Measurements from ENCODE around the gene POLR3F.
"Not testable (repeated sequence)": the region's sequence is repeated elsewhere in the genome, so short reads cannot be mapped to it uniquely, and the experiment has no call there.

Gene POLR3F

DNA sequence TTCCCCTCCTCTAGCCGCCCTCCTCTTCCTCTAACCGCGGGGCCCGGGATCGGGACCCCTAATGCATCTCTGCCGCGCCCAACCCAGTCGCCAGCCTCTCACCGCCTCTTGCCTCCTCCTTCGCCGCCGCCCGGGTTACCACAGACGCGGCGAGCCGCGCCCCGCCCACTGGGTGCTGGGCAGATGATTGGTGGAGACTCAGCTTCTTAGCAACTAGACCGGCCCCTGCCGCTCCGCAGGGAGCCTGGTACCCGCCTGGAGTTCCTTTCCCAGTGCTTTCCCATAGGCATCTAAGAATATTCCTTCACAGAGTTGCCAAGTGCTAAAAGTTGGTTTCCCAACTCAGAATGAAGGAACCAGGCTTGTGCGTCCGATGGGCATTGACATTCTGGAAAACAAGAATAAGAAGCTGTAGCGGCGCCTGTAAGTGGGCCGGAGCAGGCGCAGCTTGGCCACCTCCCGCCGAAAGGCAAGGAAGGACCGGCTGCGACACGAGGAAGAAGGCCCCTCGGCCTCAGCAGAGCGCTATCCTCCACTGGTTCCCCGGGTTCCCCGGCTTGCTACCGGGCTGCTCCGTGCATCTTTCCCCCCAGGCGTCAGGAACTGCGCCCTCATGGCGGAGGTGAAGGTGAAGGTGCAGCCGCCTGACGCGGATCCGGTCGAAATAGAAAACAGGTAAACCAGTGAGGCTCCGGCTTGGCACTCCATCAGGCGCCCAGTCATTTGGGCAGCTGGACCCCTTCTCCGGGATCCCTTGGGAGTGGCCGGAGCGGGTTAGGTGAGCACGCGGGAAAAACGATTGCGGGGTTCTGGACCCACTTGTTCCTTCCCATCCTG is at the start of gene POLR3F, which contains the start of gene DZANK1:
TSS of gene POLR3F (plus strand) at position 497 of the 837 bp plus-strand sequence. CDS start at position 614, 117 bp downstream.
TSS of gene DZANK1 (minus strand) at position 137 of the 837 bp plus-strand sequence. CDS start 1,672 bp downstream, outside the sequence.
- peak; percentile 98 for DNase-seq (ENCODE audit: low spot score)

GRCh38 chr20:18421608-18422007 is 45.6 kb upstream of the POLR3F start:
- DNase-seq (ENCODE audit: low spot score), result no peak

- DNase-seq (ENCODE audit: low spot score), result no peak
Observed at GRCh38 chr20:18427214-18427613, 40.0 kb upstream of the POLR3F start.

- DNase-seq (ENCODE audit: low spot score), result peak; percentile 23
Observed at GRCh38 chr20:18428490-18429173, 38.6 kb upstream of the POLR3F start.

- no peak for DNase-seq (ENCODE audit: low spot score)
Observed at GRCh38 chr20:18430172-18430826, 36.9 kb upstream of the POLR3F start.

DNA sequence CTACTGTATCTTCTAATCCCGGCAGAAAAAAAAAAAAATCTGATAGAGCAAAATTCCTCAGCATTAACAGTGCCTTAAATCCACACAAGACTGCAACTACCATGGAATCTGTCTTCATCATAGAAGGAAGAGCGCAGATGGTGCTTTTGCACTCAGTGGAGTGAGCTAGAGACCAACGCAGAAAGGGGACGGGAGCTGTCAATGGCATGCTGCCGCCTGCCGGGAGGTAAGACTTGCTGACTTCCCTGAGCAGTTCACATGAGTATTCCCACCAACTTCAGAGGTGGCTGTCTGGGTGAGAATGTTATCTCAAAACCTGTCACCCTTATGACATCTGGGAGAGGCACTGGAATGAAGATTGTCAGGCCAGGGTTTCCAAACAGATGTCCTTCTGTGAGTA is 36.0 kb upstream of the POLR3F start:
- no peak for DNase-seq (ENCODE audit: low spot score)

- no peak for DNase-seq (ENCODE audit: low spot score)
Observed at GRCh38 chr20:18436847-18437246, 30.3 kb upstream of the POLR3F start.

- DNase-seq (ENCODE audit: low spot score), result no peak
Observed at GRCh38 chr20:18440403-18440802, 26.8 kb upstream of the POLR3F start.

DNA sequence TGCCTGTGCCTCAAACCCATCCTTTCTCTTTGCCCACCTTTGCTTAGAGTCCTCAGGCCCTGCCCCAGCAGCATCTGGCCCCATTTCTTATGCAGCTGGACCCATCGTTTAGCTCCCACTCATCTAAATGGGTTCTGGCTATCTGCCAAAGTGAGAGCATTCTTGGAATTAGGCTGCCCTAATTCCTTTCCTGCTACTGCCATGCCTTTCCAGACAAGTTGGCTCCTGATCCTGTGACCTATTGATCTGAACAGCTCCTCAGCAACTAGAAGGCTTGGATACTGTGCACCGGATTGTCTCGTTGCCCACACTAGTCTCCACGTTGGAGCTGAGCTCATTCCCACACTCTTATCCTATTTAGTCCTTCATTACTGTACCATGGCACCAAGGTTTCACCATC is 23.3 kb upstream of the POLR3F start:
- DNase-seq (ENCODE audit: low spot score), result no peak

DNA sequence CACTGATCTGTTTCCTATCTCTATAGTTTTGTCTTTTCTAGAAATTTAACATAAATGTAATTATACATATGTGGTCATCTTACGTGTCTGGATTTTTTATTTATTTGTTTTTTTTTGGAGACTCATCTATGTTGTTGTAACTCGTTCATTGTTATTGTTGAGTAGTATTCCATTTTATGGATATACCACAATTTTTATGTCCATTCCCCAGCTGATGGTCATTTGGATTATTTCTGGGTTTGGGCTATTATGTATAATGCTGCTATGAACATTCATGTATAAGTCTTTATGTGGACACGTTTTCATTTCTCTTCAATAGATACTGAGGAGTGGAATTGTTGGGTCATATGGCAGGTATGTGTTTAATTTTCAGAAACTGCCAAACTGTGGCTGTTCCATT is 10.6 kb upstream of the POLR3F start:
- no peak for DNase-seq (ENCODE audit: low spot score)

DNA sequence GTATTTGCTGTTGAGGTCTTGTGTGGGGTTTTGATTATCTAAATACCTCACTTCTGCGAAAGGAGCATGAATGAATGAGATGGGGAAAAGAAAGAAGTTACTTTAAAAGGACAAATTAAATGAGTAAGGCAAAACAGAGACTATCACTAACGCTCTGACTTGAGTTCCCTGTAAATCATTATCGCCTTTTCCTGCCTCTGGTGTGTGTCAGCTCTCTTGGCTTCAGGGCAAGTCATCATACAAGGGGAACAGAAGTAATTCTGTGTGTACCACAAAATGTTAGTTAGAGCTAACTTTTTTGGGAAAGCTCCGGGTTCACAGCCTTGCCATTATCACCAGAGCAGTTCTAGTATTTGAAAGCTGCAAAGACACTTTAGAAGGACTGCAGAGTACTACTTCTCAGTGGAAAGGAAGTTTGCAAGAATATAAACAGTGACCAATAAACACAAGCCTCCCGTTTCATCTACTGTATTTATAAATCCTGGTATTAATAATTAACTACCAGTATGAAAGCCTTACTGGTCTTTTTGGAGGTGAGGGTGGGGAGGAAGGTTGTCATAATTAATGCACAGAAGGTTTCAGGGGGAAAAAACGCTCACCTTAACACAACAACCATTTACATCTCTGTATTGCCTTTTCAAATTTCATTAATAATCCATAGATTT is 1.5 kb upstream of the POLR3F start:
- DNase-seq (ENCODE audit: low spot score), result no peak

- no peak for DNase-seq (ENCODE audit: low spot score)
Observed at GRCh38 chr20:18466574-18466893, 656 bp upstream of the POLR3F start.

- DNase-seq (ENCODE audit: low spot score), result no peak
Observed at GRCh38 chr20:18477218-18477617, 10.0 kb downstream of the POLR3F start.

DNA sequence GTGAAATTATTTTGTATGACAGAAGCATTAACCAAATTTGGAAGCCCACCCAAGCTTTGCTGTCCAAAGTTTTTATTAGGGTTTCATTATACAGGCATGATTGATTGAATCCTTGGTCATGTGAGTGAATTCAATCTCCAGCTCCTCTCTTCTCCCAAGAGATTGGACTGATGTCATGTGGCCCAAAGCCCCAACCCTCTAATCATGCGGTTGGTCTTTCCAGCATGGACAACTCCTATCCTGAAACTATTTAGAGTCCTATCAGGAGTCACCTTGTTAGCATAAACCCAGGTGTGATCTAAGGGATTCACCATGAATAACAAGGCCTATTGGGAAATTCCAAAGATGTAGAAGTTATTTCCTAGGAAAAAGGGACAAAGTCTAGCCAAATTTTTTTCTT is 10.6 kb downstream of the POLR3F start:
- no peak for DNase-seq (ENCODE audit: low spot score)

DNA sequence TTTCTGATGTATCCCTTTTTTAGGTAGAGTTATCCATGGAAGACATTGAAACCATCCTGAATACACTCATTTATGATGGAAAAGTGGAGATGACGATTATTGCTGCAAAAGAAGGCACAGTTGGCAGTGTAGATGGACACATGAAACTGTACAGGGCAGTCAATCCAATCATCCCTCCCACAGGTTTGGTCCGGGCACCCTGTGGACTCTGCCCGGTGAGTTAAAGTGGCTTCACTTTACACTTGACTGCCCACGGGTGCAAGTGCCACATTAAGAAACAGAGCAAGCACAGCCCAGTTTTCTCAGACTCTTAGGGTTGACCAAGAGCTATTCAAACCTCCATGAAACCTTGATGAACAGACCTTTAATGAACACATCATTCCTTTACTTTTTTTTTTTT is 14.4 kb downstream of the POLR3F start:
- no peak for DNase-seq (ENCODE audit: low spot score)

DNA sequence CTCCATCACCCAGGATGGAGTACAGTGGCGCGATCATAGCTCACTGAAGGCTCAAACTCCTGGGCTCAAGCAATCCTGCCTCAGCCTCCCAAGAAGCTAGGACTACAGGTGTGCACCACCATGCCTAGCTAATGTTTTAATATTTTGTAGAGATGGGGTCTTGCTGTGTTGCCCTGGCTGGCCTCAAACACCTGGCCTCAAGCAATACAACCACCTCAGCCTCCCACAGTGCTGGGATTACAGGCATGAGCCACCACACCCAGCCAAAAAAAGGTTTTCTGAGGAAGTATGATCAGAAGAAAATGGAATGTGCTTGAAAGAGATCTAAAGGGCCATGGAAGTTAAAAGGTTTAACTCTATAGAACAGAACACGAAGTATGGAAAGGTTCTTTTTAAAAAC is 21.1 kb downstream of the POLR3F start:
- DNase-seq (ENCODE audit: low spot score), result no peak

- no peak for DNase-seq (ENCODE audit: low spot score)
Observed at GRCh38 chr20:18496042-18496441, 28.9 kb downstream of the POLR3F start.

GRCh38 chr20:18496740-18497592 is 29.8 kb downstream of the POLR3F start, which contains the start of gene RBBP9:
TSS of gene RBBP9 (minus strand) at chr20:18497225. CDS start at chr20:18497167, 58 bp downstream.
- DNase-seq (ENCODE audit: low spot score), result peak; percentile 88

DNA sequence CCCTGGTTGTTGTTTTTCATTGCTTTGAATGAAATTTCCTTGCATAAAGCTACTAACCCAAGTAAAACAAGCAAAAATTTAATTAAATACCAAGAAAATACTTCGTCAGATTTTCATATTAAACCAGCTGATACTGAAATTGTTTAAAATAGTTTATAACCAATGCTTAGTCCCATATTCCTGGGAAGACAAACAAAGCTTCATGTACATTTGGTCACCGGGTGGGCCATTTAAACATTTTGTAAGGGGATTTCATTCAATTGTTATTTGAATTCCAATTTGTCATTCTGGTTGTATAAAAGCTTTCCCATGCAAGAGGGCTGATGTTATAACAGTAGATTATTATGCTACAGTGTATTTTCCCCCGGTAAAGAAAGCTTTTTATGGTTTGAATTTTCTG is 30.4 kb downstream of the POLR3F start:
- DNase-seq (ENCODE audit: low spot score), result no peak

- DNase-seq (ENCODE audit: low spot score), result not testable (repeated sequence)
Observed at GRCh38 chr20:18501672-18502071, 34.5 kb downstream of the POLR3F start.

DNA sequence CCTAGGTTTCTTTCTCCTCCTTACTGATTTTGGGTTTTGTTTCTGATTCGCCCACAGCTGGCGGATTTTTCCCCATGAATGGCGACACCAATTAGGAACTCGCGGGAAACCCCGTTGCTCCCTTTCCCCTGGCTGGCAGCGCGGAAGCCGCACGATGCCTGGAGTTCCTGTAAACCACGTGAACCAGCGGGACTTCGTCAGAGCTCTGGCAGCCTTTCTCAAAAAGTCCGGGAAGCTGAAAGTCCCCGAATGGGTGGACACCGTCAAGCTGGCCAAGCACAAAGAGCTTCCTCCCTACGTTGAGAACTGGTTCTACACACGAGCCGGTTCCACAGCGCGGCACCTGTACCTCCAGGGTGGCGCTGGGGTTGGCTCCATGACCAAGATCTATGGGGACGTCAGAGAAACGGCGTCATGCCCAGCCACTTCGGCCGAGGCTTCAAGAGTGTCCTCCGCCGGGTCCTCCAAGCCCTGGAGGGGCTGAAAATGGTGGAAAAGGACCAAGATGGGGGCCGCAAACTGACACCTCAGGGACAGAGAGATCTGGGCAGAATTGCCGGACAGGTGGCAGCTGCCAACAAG is 37.4 kb downstream of the POLR3F start:
- no peak for DNase-seq (ENCODE audit: low spot score)
